ENCODE measurements around the gene FMNL2.

GRCh38 chr2:152335726-152336118 is 748 bp downstream of the FMNL2 start:
- TF ChIP-seq CTCF (IDR thresholded peaks at IDR 0.05) (no peak), POLR2A (IDR thresholded peaks at IDR 0.05) (no peak)

All from esophagus squamous epithelium (tissue), 4 donors.